IMR-90 (cell line): Measurements from ENCODE around the gene LIMCH1. TPM values are rescaled to one million over a fixed set of nuclear protein-coding genes. Genes with fewer than 3 reads are reported as not detected.

Experiments
- ATAC-seq: fragments of 200-7000 bp; cut with Tn5 transposase; 2 replicates; pipeline ENCODE4 v1.9.1; 2020; ENCODE audit warnings: low read depth, mild to moderate bottlenecking, moderate library complexity
- BruUV-seq: library from RNA; stranded (reverse); fragments of 400-500 nt; replicated peaks from 2 replicates; lab custom pipeline; 2021; lab: Mats Ljungman, UMichigan
- CTCF ChIA-PET: fragments of 300-600 bp; formaldehyde crosslinking; extraction: SDS; loops from one replicate; lab custom pipeline; 2021; ENCODE audit warnings: antibody characterized with exemption; lab: Yijun Ruan, JAX
- POLR2A ChIA-PET: fragments of 300-600 bp; sonication (Branson Sonifier 250); formaldehyde crosslinking; loops from one replicate; lab custom pipeline; 2022; ENCODE audit warnings: antibody characterized with exemption; ENCODE audit not compliant: unreplicated experiment; lab: Charles Lee
- DNase-seq: peaks from one replicate; pipeline ENCODE4 v3.0.0; 2013
- H2AFZ ChIP-seq: replicated peaks from 2 replicates; pipeline ENCODE3; 2013; ENCODE audit warnings: low read length, mild to moderate bottlenecking; ENCODE audit not compliant: poor library complexity
- H2AK5ac ChIP-seq: 2 replicates; pipeline ENCODE4 v1.6.1; 2013; ENCODE audit warnings: low read depth, low read length, inconsistent platforms
- H2AK9ac ChIP-seq: replicated peaks from 2 replicates; pipeline ENCODE3; 2013; ENCODE audit warnings: mild to moderate bottlenecking, low read depth, low read length, moderate library complexity; ENCODE audit not compliant: poor library complexity
- H2BK120ac ChIP-seq: 2 replicates; pipeline ENCODE4 v1.6.1; 2013; ENCODE audit warnings: low read depth, low read length, inconsistent platforms
- H2BK15ac ChIP-seq: 3 replicates; pipeline ENCODE4 v1.6.1; 2013; ENCODE audit warnings: low read depth, low read length, inconsistent platforms
- H2BK20ac ChIP-seq: 2 replicates; pipeline ENCODE4 v1.6.1; 2013; ENCODE audit warnings: low read depth, mild to moderate bottlenecking, inconsistent platforms, low read length, moderate library complexity
- H2BK5ac ChIP-seq: 2 replicates; pipeline ENCODE4 v1.6.1; 2013; ENCODE audit warnings: mild to moderate bottlenecking, low read depth, low read length, inconsistent platforms; ENCODE audit not compliant: poor library complexity, severe bottlenecking
- H3K14ac ChIP-seq: replicated peaks from 2 replicates; pipeline ENCODE4 v1.6.1; 2013; ENCODE audit warnings: low read depth, low read length, inconsistent platforms
- H3K18ac ChIP-seq: 2 replicates; pipeline ENCODE4 v1.6.1; 2013; ENCODE audit warnings: low read depth, low read length, control low read depth
- H3K23ac ChIP-seq: 2 replicates; pipeline ENCODE4 v1.6.1; 2013; ENCODE audit warnings: low read depth, low read length, inconsistent platforms
- H3K27ac ChIP-seq: 2 replicates; pipeline ENCODE4 v1.5.1; 2013; ENCODE audit warnings: mild to moderate bottlenecking, control low read depth, low read length; ENCODE audit not compliant: insufficient read depth
- H3K27me3 ChIP-seq: 2 replicates; pipeline ENCODE4 v1.6.1; 2013; ENCODE audit warnings: low read length; ENCODE audit not compliant: control insufficient read depth, insufficient read depth
- H3K36me3 ChIP-seq: 2 replicates; pipeline ENCODE4 v1.6.1; 2013; ENCODE audit warnings: low read length, mixed read lengths; ENCODE audit not compliant: control insufficient read depth, insufficient read depth
- H3K4ac ChIP-seq: 2 replicates; pipeline ENCODE4 v1.6.1; 2013; ENCODE audit warnings: low read depth, low read length, inconsistent platforms
- H3K4me1 ChIP-seq: 2 replicates; pipeline ENCODE4 v1.6.1; 2013; ENCODE audit warnings: low read length, mixed read lengths; ENCODE audit not compliant: control insufficient read depth, insufficient read depth
- H3K4me2 ChIP-seq: 2 replicates; pipeline ENCODE4 v1.6.1; 2013; ENCODE audit warnings: low read depth, mild to moderate bottlenecking, control low read depth, low read length, moderate library complexity
- H3K4me3 ChIP-seq: 2 replicates; pipeline ENCODE4 v1.5.1; 2013; ENCODE audit warnings: low read depth, mild to moderate bottlenecking, control low read depth, low read length, moderate library complexity; ENCODE audit not compliant: insufficient read depth
- H3K56ac ChIP-seq: 2 replicates; pipeline ENCODE4 v1.6.1; 2013; ENCODE audit warnings: low read length, inconsistent platforms; ENCODE audit not compliant: insufficient read depth; ENCODE audit errors: extremely low read depth
- H3K79me1 ChIP-seq, 2 experiments: 2 replicates each; pipeline ENCODE4 v1.6.1; 2013; ENCODE audit warnings: low read length in 2 of 2, inconsistent platforms in 1 of 2, low read depth in 1 of 2
- H3K9ac ChIP-seq: 2 replicates; pipeline ENCODE4 v1.6.1; 2013; ENCODE audit warnings: low read depth, low read length, control low read depth
- H3K9me1 ChIP-seq: 2 replicates; pipeline ENCODE4 v1.6.1; 2013; ENCODE audit warnings: low read length, inconsistent platforms; ENCODE audit not compliant: insufficient read depth
- H3K9me3 ChIP-seq: 2 replicates; pipeline ENCODE4 v1.6.1; 2013; ENCODE audit warnings: low read length; ENCODE audit not compliant: control insufficient read depth, insufficient read depth
- H4K20me1 ChIP-seq: 2 replicates; pipeline ENCODE4 v1.6.1; 2013; ENCODE audit warnings: low read length, inconsistent platforms; ENCODE audit not compliant: insufficient read depth
- H4K5ac ChIP-seq: 2 replicates; pipeline ENCODE4 v1.6.1; 2013; ENCODE audit warnings: mild to moderate bottlenecking, low read depth, low read length, control low read depth
- H4K8ac ChIP-seq, 2 experiments: 2 replicates each; pipeline ENCODE4 v1.6.1; 2013; ENCODE audit warnings: low read depth in 2 of 2, low read length in 2 of 2, control low read depth in 1 of 2, inconsistent platforms in 1 of 2
- H4K91ac ChIP-seq: 2 replicates; pipeline ENCODE4 v1.6.1; 2013; ENCODE audit warnings: low read depth, low read length, inconsistent platforms; ENCODE audit not compliant: insufficient read depth
- BHLHE40 ChIP-seq: fragments of 150-350 bp; IDR thresholded peaks from 2 replicates; pipeline ENCODE4 v1.6.1; 2016; ENCODE audit warnings: mild to moderate bottlenecking, low read depth, low read length
- CEBPB ChIP-seq: IDR thresholded peaks from 2 replicates; pipeline ENCODE4 v1.6.1; 2012; ENCODE audit warnings: low read depth, low read length, improper control_type of control experiment
- CHD1 ChIP-seq: IDR thresholded peaks from 2 replicates; pipeline ENCODE4 v1.6.1; 2012; ENCODE audit warnings: low read depth, low read length, improper control_type of control experiment
- CTCF ChIP-seq: conservative IDR thresholded peaks from 2 replicates; pipeline ENCODE4 v1.5.1; 2012; ENCODE audit warnings: mild to moderate bottlenecking, low read depth, low read length, improper control_type of control experiment
- ELK1 ChIP-seq: fragments of 150-350 bp; IDR thresholded peaks from 2 replicates; pipeline ENCODE4 v1.6.1; 2016; ENCODE audit warnings: low read depth, mild to moderate bottlenecking, low read length, moderate library complexity, borderline replicate concordance
- FOS ChIP-seq: fragments of 150-350 bp; IDR thresholded peaks from 2 replicates; pipeline ENCODE4 v1.6.1; 2016; ENCODE audit warnings: low read depth, low read length
- MAFK ChIP-seq: IDR thresholded peaks from 2 replicates; pipeline ENCODE4 v1.6.1; 2012; ENCODE audit warnings: low read depth, low read length, improper control_type of control experiment
- MAZ ChIP-seq: IDR thresholded peaks from 2 replicates; pipeline ENCODE4 v1.6.1; 2012; ENCODE audit warnings: low read depth, mild to moderate bottlenecking, low read length, improper control_type of control experiment, moderate library complexity, borderline replicate concordance
- MXI1 ChIP-seq: IDR thresholded peaks from 2 replicates; pipeline ENCODE4 v1.6.1; 2012; ENCODE audit warnings: low read depth, mild to moderate bottlenecking, low read length, moderate library complexity, borderline replicate concordance
- NFE2L2 ChIP-seq: fragments of 150-350 bp; IDR thresholded peaks from 2 replicates; pipeline ENCODE4 v1.6.1; 2016; ENCODE audit warnings: low read depth, mild to moderate bottlenecking, low read length
- POLR2A ChIP-seq: IDR thresholded peaks from 2 replicates; pipeline ENCODE4 v1.6.1; 2012; ENCODE audit warnings: mild to moderate bottlenecking, low read depth, low read length
- RAD21 ChIP-seq: IDR thresholded peaks from 2 replicates; pipeline ENCODE4 v1.6.1; 2012; ENCODE audit warnings: low read length, improper control_type of control experiment
- RCOR1 ChIP-seq: IDR thresholded peaks from 2 replicates; pipeline ENCODE4 v1.6.1; 2012; ENCODE audit warnings: mild to moderate bottlenecking, low read length, improper control_type of control experiment; ENCODE audit not compliant: insufficient replicate concordance
- RFX5 ChIP-seq: IDR thresholded peaks from 2 replicates; pipeline ENCODE4 v1.8.0; 2012; ENCODE audit warnings: low read depth, mild to moderate bottlenecking, low read length, moderate library complexity
- SMC3 ChIP-seq: fragments of 150-350 bp; IDR thresholded peaks from 2 replicates; pipeline ENCODE4 v1.6.1; 2016; ENCODE audit warnings: low read depth, mild to moderate bottlenecking, antibody characterized with exemption, low read length, moderate library complexity
- USF2 ChIP-seq: fragments of 150-350 bp; IDR thresholded peaks from 2 replicates; pipeline ENCODE4 v1.6.1; 2017; ENCODE audit warnings: mild to moderate bottlenecking, antibody characterized with exemption, low read length, low read depth
- WGBS, 2 experiments: methylation state at CpG; one replicate each; pipeline versions ENCODE4 v1.1.5 to v1.1.7; 2013; ENCODE audit warnings: missing lambda C conversion rate in 2 of 2; ENCODE audit not compliant: insufficient read length in 1 of 2; ENCODE audit errors: extremely low coverage in 2 of 2; 5-methylcytosine and 5-hydroxymethylcytosine counted together
- dilution Hi-C: fragments of 300-500 bp; cut with HindIII; formaldehyde crosslinking; loops from one replicate; pipeline ENCODE4 v1.14.3; 2018; ENCODE audit warnings: low sequenced_read_pairs; ENCODE audit not compliant: unreplicated experiment
- in situ Hi-C: fragments of 300-500 bp; cut with MboI; formaldehyde crosslinking; loops from 3 replicates; pipeline ENCODE4 v1.14.3; 2019; ENCODE audit warnings: low sequenced_read_pairs, inconsistent platforms, mixed read lengths
- intact Hi-C: fragments of 100-400 bp; cut with micrococcal nuclease; formaldehyde crosslinking; loops from 2 replicates; pipeline ENCODE4 v1.10.0; 2022
- polyA plus RNA-seq, 3 experiments: library from polyadenylated mRNA; depleted of rRNA; stranded (reverse); fragments of >200 nt; gene quantifications; 2 replicates each; pipeline ENCODE4 v1.2.3, GENCODE V29; 2012; ENCODE audit warnings: low replicate concordance in 1 of 3
- total RNA-seq: library from RNA; depleted of rRNA; stranded (reverse); fragments of >200 nt; gene quantifications from 2 replicates; pipeline ENCODE4 v1.2.3, GENCODE V29; 2012

The LIMCH1 gene
- total and polyA plus RNA-seq, 2 of the 4 experiments (the other 2 are of a cell fraction): 0.89 to 2.9 TPM

DNA sequence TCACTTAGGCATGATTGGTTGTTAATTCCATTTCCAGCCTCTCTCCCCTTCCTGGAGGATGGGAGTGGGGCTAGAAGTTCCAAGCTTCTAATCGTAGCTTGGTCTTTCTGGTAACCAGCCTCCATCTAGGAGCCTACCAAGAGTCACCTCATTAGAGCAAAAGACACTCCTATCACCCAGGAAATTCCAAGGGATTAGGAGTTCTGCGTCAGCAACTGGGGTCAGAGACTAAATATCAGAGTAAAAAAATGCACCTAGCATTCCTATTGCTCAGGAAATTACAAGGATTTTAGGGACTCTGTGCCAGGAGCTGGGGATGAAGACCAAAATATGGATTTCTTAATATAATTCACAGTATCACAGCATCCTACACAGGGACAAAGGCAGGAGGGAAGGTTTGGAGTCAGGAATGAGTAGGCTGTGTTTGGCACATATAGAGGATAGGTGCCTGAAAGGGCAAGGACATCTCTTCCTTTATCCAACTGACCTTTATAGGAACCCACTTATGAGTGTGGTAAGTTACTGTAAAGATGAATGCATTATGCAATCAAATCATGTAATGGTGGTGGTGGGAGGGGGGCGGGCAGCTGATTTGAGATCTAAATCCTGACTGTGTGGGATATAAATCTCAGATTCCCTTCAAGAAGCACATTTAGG, 30.5 kb upstream of the LIMCH1 start:
- dilution Hi-C loops: no loop called here
- peak overlapping the region; percentile 69; the same call in 1 of the 2 replicates for H4K5ac ChIP-seq
- WGBS, 2 experiments: no CpG with 5 or more reads among the region's 3 CpGs
- ChIA-PET POLR2A (no interaction called here), CTCF (no interaction called here)
- H2BK15ac ChIP-seq: no peak overlapping the region; the same call in 2 of the 3 replicates
- no peak overlapping the region for H2BK120ac ChIP-seq
- H2AK5ac ChIP-seq: no peak overlapping the region
- intact Hi-C loops: no loop called here
- no peak overlapping the region for H2BK20ac ChIP-seq
- H3K9ac ChIP-seq: no peak overlapping the region; the same call in 1 of the 2 replicates
- H3K36me3 ChIP-seq: no peaks in the 10 kb centered on the region
- H3K27me3 ChIP-seq: no peaks in the 10 kb centered on the region
- peak overlapping the region; percentile 31; the same call in 1 of the 2 replicates for H4K91ac ChIP-seq
- no peak overlapping the region for H2AFZ ChIP-seq
- no peak for TF ChIP-seq CHD1
- no peak for TF ChIP-seq NFE2L2
- TF ChIP-seq MAFK: no peak
- no peak for TF ChIP-seq ELK1
- TF ChIP-seq FOS: no peak
- no peak for TF ChIP-seq RAD21
- TF ChIP-seq MAZ: no peak
- TF ChIP-seq RFX5: no peak
- TF ChIP-seq BHLHE40: no peak
- TF ChIP-seq USF2: no peak
- no peak for TF ChIP-seq SMC3
- no peak for TF ChIP-seq RCOR1
- no peak for TF ChIP-seq CEBPB
- TF ChIP-seq CTCF: no peak
- TF ChIP-seq MXI1: no peak
- no peak for TF ChIP-seq POLR2A
- peak overlapping the region; percentile 29; the same call in 1 of the 2 replicates for H3K27ac ChIP-seq
- no peak overlapping the region for H3K14ac ChIP-seq
- H3K79me1 ChIP-seq: no peaks in the 10 kb centered on the region
- peak overlapping the region; percentile 65 for H2BK5ac ChIP-seq
- peaks cover 2% of the 10 kb centered on the region; the same call in 1 of the 2 replicates for H3K4me1 ChIP-seq
- no peaks in the 10 kb centered on the region for H3K9me3 ChIP-seq
- peak overlapping the region; percentile 40 to 62; a peak in 1 of 4 replicates for H4K8ac ChIP-seq
- H3K4ac ChIP-seq: no peak overlapping the region
- H3K9me1 ChIP-seq: no peaks in the 10 kb centered on the region
- H3K4me3 ChIP-seq: no peak overlapping the region
- H3K18ac ChIP-seq: peak overlapping the region; percentile 80
- in situ Hi-C loops: no loop called here
- H3K56ac ChIP-seq: no peak overlapping the region
- H3K4me2 ChIP-seq: no peak overlapping the region
- no peaks in the 10 kb centered on the region for H4K20me1 ChIP-seq
- H3K23ac ChIP-seq: no peak overlapping the region
- no peak overlapping the region for H2AK9ac ChIP-seq
- no peak for ATAC-seq
- no peak for DNase-seq
- no TSS peak for BruUV-seq
